Brain microvascular endothelial cell (primary cell): ENCODE measurements around the gene RAVER2.

Experiments
- DNase-seq: peaks from one replicate; pipeline ENCODE4 v3.0.0-alpha.2; 2020
- H3K27ac ChIP-seq: fragments of 250-450 bp; sonication (Bioruptor Pico); 2 replicates; pipeline ENCODE4 v1.5.1; 2020; ENCODE audit warnings: mild to moderate bottlenecking, moderate library complexity
- H3K27me3 ChIP-seq: fragments of 250-450 bp; sonication (Bioruptor Pico); replicated peaks from 2 replicates; pipeline ENCODE4 v1.5.1; 2020; ENCODE audit warnings: mild to moderate bottlenecking
- H3K36me3 ChIP-seq: fragments of 250-450 bp; sonication (Bioruptor Pico); replicated peaks from 2 replicates; pipeline ENCODE4 v1.5.1; 2020; ENCODE audit warnings: mild to moderate bottlenecking
- H3K4me3 ChIP-seq: 2 replicates; pipeline ENCODE4 v1.5.1; 2011; ENCODE audit warnings: low read depth, mild to moderate bottlenecking, control low read depth, low read length, moderate library complexity
- CTCF ChIP-seq: IDR thresholded peaks from 2 replicates; pipeline ENCODE4 v1.5.1; 2011; ENCODE audit warnings: low read depth, mild to moderate bottlenecking, moderate library complexity, low read length, control low read depth, inconsistent platforms; ENCODE audit errors: missing control alignments
- in situ Hi-C: cut with HindIII; loops from 2 replicates; pipeline ENCODE4 v1.10.0; 2017; ENCODE audit warnings: low sequenced_read_pairs, low pct_ligation_motif_present

RAVER2 gene

GRCh38 chr1:64844175-64844574, 99.3 kb downstream of the RAVER2 start:
- in situ Hi-C loops, result no loop called here
- H3K36me3 ChIP-seq, result peaks cover 80% of the 10 kb centered on the region
- no peak for DNase-seq
- H3K4me3 ChIP-seq, result no peak overlapping the region
- H3K27me3 ChIP-seq, result no peaks in the 10 kb centered on the region
- H3K27ac ChIP-seq, result no peak overlapping the region
- TF ChIP-seq CTCF, result no peak

GRCh38 chr1:64844609-64845008, 99.7 kb downstream of the RAVER2 start:
- Histone ChIP-seq H3K4me3 (no peak overlapping the region), H3K27ac (no peak overlapping the region), H3K27me3 (no peaks in the 10 kb centered on the region), H3K36me3 (peaks cover 80% of the 10 kb centered on the region)
- no peak for TF ChIP-seq CTCF
- DNase-seq, result no peak
- in situ Hi-C loops, result no loop called here

GRCh38 chr1:64845831-64846425, 101.1 kb downstream of the RAVER2 start:
- H3K27me3 ChIP-seq, result no peaks in the 10 kb centered on the region
- peak; percentile 46 for DNase-seq
- no peak overlapping the region for H3K4me3 ChIP-seq
- no peak for TF ChIP-seq CTCF
- in situ Hi-C loops, result no loop called here
- peak overlapping the region; percentile 39 for H3K27ac ChIP-seq
- H3K36me3 ChIP-seq, result peaks cover 78% of the 10 kb centered on the region

GRCh38 chr1:64846573-64847430, 101.9 kb downstream of the RAVER2 start:
- DNase-seq, result no peak
- TF ChIP-seq CTCF, result peak; percentile 9
- in situ Hi-C loops, result no loop called here
- Histone ChIP-seq H3K4me3 (no peak overlapping the region), H3K27me3 (no peaks in the 10 kb centered on the region), H3K36me3 (peaks cover 70% of the 10 kb centered on the region), H3K27ac (no peak overlapping the region)

- TF ChIP-seq CTCF, result no peak
- in situ Hi-C loops, result no loop called here
- no peak overlapping the region for H3K27ac ChIP-seq
- DNase-seq, result no peak
- H3K4me3 ChIP-seq, result no peak overlapping the region
- H3K27me3 ChIP-seq, result no peaks in the 10 kb centered on the region
- peaks cover 68% of the 10 kb centered on the region for H3K36me3 ChIP-seq
Observed at GRCh38 chr1:64847666-64848065, 102.8 kb downstream of the RAVER2 start.

- H3K27ac ChIP-seq, result no peak overlapping the region
- in situ Hi-C loops, result no loop called here
- H3K27me3 ChIP-seq, result no peaks in the 10 kb centered on the region
- H3K36me3 ChIP-seq, result peaks cover 65% of the 10 kb centered on the region
- no peak overlapping the region for H3K4me3 ChIP-seq
- DNase-seq, result no peak
- no peak for TF ChIP-seq CTCF
Observed at GRCh38 chr1:64848136-64848535, 103.3 kb downstream of the RAVER2 start.
